HepG2 (cell line): ENCODE data around the gene TMEM165. TPM values are rescaled to one million over a fixed set of nuclear protein-coding genes. Genes with fewer than 3 reads are reported as not detected.

ENCODE experiments used
- BATF2 ChIP-seq: sonication (generic); formaldehyde crosslinking; IDR thresholded peaks from 2 replicates; pipeline ENCODE4 v1.8.0; 2022; ENCODE audit warnings: mild to moderate bottlenecking, missing genetic modification reagents, moderate library complexity
- CEBPB ChIP-seq: IDR thresholded peaks from 2 replicates; pipeline ENCODE4 v1.6.1; 2011; ENCODE audit warnings: low read depth, low read length, improper control_type of control experiment, borderline replicate concordance
- CENPX ChIP-seq: sonication (generic); formaldehyde crosslinking; IDR thresholded peaks from 2 replicates; pipeline ENCODE4 v1.9.0; 2021; ENCODE audit warnings: mild to moderate bottlenecking, missing genetic modification reagents, moderate library complexity
- CERS6 ChIP-seq: sonication (generic); formaldehyde crosslinking; IDR thresholded peaks from 2 replicates; pipeline ENCODE4 v1.5.0; 2020; ENCODE audit warnings: missing genetic modification reagents
- DPF2 ChIP-seq: sonication (generic); formaldehyde crosslinking; IDR thresholded peaks from 2 replicates; pipeline ENCODE4 v1.4.0; 2020; ENCODE audit warnings: mild to moderate bottlenecking, low read depth, missing genetic modification reagents, borderline replicate concordance
- FIP1L1 ChIP-seq: fragments of 200-400 bp; formaldehyde crosslinking; IDR thresholded peaks from 2 replicates; pipeline ENCODE4 v1.6.1; 2018; ENCODE audit warnings: low read depth, mild to moderate bottlenecking, low read length, moderate library complexity, borderline replicate concordance; ENCODE audit not compliant: insufficient read depth
- HHEX ChIP-seq: IDR thresholded peaks from 2 replicates; pipeline ENCODE4 v1.6.1; 2016; ENCODE audit warnings: control low read depth
- HMGA1 ChIP-seq: sonication (generic); formaldehyde crosslinking; conservative IDR thresholded peaks from 2 replicates; pipeline ENCODE4 v1.4.0; 2020; ENCODE audit warnings: missing genetic modification reagents
- HNRNPLL ChIP-seq: fragments of 200-400 bp; formaldehyde crosslinking; IDR thresholded peaks from 2 replicates; pipeline ENCODE4 v1.6.1; 2017; ENCODE audit warnings: mild to moderate bottlenecking, low read depth, low read length; ENCODE audit not compliant: poor library complexity, severe bottlenecking
- JARID2 ChIP-seq: sonication (generic); formaldehyde crosslinking; IDR thresholded peaks from 2 replicates; pipeline ENCODE4 v1.8.1; 2023; ENCODE audit warnings: missing genetic modification reagents, inconsistent platforms; ENCODE audit not compliant: insufficient replicate concordance
- KDM2A ChIP-seq: sonication (generic); formaldehyde crosslinking; IDR thresholded peaks from 2 replicates; pipeline ENCODE4 v1.4.0; 2020; ENCODE audit warnings: low read depth, missing genetic modification reagents, borderline replicate concordance
- KMT2A ChIP-seq: sonication (generic); formaldehyde crosslinking; IDR thresholded peaks from 2 replicates; pipeline ENCODE4 v1.4.0; 2020; ENCODE audit warnings: missing genetic modification reagents
- MAF1 ChIP-seq: sonication (generic); formaldehyde crosslinking; IDR thresholded peaks from 2 replicates; pipeline ENCODE4 v1.5.0; 2020; ENCODE audit warnings: missing genetic modification reagents, borderline replicate concordance
- NCOA1 ChIP-seq: sonication (generic); formaldehyde crosslinking; IDR thresholded peaks from 2 replicates; pipeline ENCODE4 v1.9.0; 2021; ENCODE audit warnings: missing genetic modification reagents
- NFIC ChIP-seq: IDR thresholded peaks from 2 replicates; pipeline ENCODE4 v1.6.1; 2012; ENCODE audit warnings: mild to moderate bottlenecking, low read length, inconsistent platforms
- PPARG ChIP-seq: conservative IDR thresholded peaks from 2 replicates; pipeline ENCODE4 v1.6.1; 2016; ENCODE audit warnings: missing biosample characterization, missing genetic modification reagents
- RXRA ChIP-seq: sonication (generic); formaldehyde crosslinking; IDR thresholded peaks from 2 replicates; pipeline ENCODE4 v1.5.1; 2020; ENCODE audit warnings: missing genetic modification reagents
- SIX4 ChIP-seq: sonication (generic); formaldehyde crosslinking; IDR thresholded peaks from 2 replicates; pipeline ENCODE4 v1.4.0; 2020; ENCODE audit warnings: missing genetic modification reagents
- TEF ChIP-seq: sonication (generic); formaldehyde crosslinking; IDR thresholded peaks from 2 replicates; pipeline ENCODE4 v1.5.0; 2020; ENCODE audit warnings: missing genetic modification reagents
- ZBTB39 ChIP-seq: sonication (generic); formaldehyde crosslinking; IDR thresholded peaks from 2 replicates; pipeline ENCODE4 v1.5.0; 2020; ENCODE audit warnings: missing genetic modification reagents
- ZNF432 ChIP-seq: sonication (generic); formaldehyde crosslinking; IDR thresholded peaks from 2 replicates; pipeline ENCODE4 v1.5.0; 2020; ENCODE audit warnings: missing genetic modification reagents, mild to moderate bottlenecking, borderline replicate concordance
- ZNF598 ChIP-seq: sonication (generic); formaldehyde crosslinking; IDR thresholded peaks from 2 replicates; pipeline ENCODE4 v1.5.1; 2020; ENCODE audit warnings: mild to moderate bottlenecking, missing genetic modification reagents, borderline replicate concordance
- ZNF800 ChIP-seq: sonication (generic); formaldehyde crosslinking; IDR thresholded peaks from 2 replicates; pipeline ENCODE4 v1.4.0; 2020; ENCODE audit warnings: missing genetic modification reagents
- polyA plus RNA-seq, 8 experiments: library from polyadenylated mRNA; depleted of rRNA in 3 of 8; stranded (reverse) in 7 of 8; unstranded in 1 of 8; fragments of >200 nt; fragmentation: Illumina TruSeq in 4 of 8; extraction: Trizol in 4 of 8; gene quantifications; 2 replicates each; pipeline versions ENCODE4 v1.2.1 to v1.2.3, GENCODE V29; 2011 to 2016; ENCODE audit warnings: low read depth in 4 of 8, missing spikeins in 1 of 8, mixed read lengths in 1 of 8; ENCODE audit not compliant: insufficient read depth in 1 of 8
- total RNA-seq, 5 experiments: library from RNA; depleted of rRNA; stranded (reverse); fragments of >200 nt; fragmentation: Illumina TruSeq; extraction: Trizol; gene quantifications; 2 replicates each; pipeline ENCODE4 v1.2.3, GENCODE V29; 2016; ENCODE audit warnings: low read depth in 1 of 5

TMEM165 gene
- total and polyA plus RNA-seq, 2 of the 13 experiments (the other 11 are each of a cell fraction or from before 2014, with no cell fraction given), result 54.6 to 103 TPM

- no peak for TF ChIP-seq CERS6
- TF ChIP-seq KDM2A, result peak; percentile 85
- TF ChIP-seq DPF2 (CRISPR knock-in tag), result no peak
- TF ChIP-seq NCOA1 (CRISPR knock-in tag), result peak; percentile 78; the same call in 1 of the 2 replicates
- TF ChIP-seq ZNF432 (CRISPR knock-in tag), result no peak
- TF ChIP-seq PPARG, result peak; percentile 81; the same call in 1 of the 2 replicates
- TF ChIP-seq HNRNPLL, result peak; percentile 99
- TF ChIP-seq CEBPB, result no peak
- no peak for TF ChIP-seq TEF (CRISPR knock-in tag)
- TF ChIP-seq NFIC, result no peak
- TF ChIP-seq ZBTB39 (CRISPR knock-in tag), result peak; percentile 83
- no peak; the same call in 1 of the 2 replicates for TF ChIP-seq ZNF598 (CRISPR knock-in tag)
- TF ChIP-seq CENPX (CRISPR knock-in tag), result no peak
- TF ChIP-seq HHEX (CRISPR knock-in tag), result no peak
- peak; percentile 63; the same call in 1 of the 2 replicates for TF ChIP-seq KMT2A
- no peak for TF ChIP-seq MAF1 (CRISPR knock-in tag)
- no peak for TF ChIP-seq FIP1L1
- no peak; the same call in 1 of the 2 replicates for TF ChIP-seq RXRA (CRISPR knock-in tag)
- no peak for TF ChIP-seq HMGA1 (CRISPR knock-in tag)
- peak; percentile 92 for TF ChIP-seq ZNF800 (CRISPR knock-in tag)
- no peak for TF ChIP-seq JARID2 (CRISPR knock-in tag)
- no peak for TF ChIP-seq SIX4 (CRISPR knock-in tag)
- no peak for TF ChIP-seq BATF2 (CRISPR knock-in tag)
Measured at GRCh38 chr4:55345980-55346850, 49.5 kb upstream of the TMEM165 start, which contains the start of gene SRD5A3 (continued).
